WTC11 (cell line): Measurements from ENCODE around the gene MAST4. TPM values are rescaled to one million over a fixed set of nuclear protein-coding genes. Genes with fewer than 3 reads are reported as not detected.

Experiments
- ATAC-seq: fragments of 200-7000 bp; cut with Tn5 transposase; 2 replicates; pipeline ENCODE4 v1.10.0; 2021; ENCODE audit warnings: mild to moderate bottlenecking, moderate library complexity
- CTCF ChIA-PET: fragments of 300-600 bp; sonication (Branson Sonifier 250); formaldehyde crosslinking; loops from one replicate; lab custom pipeline; 2021; ENCODE audit warnings: antibody characterized with exemption; lab: Charles Lee
- POLR2A ChIA-PET: fragments of 350-600 bp; sonication (Branson Sonifier 250); formaldehyde crosslinking; loops from one replicate; lab custom pipeline; 2021; ENCODE audit warnings: antibody characterized with exemption; lab: Charles Lee
- DNase-seq: peaks from one replicate; pipeline ENCODE4 v3.0.0; 2021; ENCODE audit warnings: low spot score
- H3K27ac Mint-ChIP-seq: 2 replicates; pipeline ENCODE4 v1.8.0; 2021; ENCODE audit warnings: mixed read lengths
- H3K27me3 Mint-ChIP-seq: 2 replicates; pipeline ENCODE4 v1.8.0; 2021; ENCODE audit warnings: low read depth, mild to moderate bottlenecking, moderate library complexity, mixed read lengths
- H3K36me3 Mint-ChIP-seq: 2 replicates; pipeline ENCODE4 v1.8.0; 2021; ENCODE audit warnings: mixed read lengths
- H3K4me1 Mint-ChIP-seq: 2 replicates; pipeline ENCODE4 v1.8.0; 2022; ENCODE audit warnings: mixed read lengths
- H3K4me3 Mint-ChIP-seq: 2 replicates; pipeline ENCODE4 v1.8.0; 2021; ENCODE audit warnings: mild to moderate bottlenecking, moderate library complexity, mixed read lengths
- H3K9me3 Mint-ChIP-seq: 2 replicates; pipeline ENCODE4 v1.8.0; 2021; ENCODE audit warnings: mixed read lengths
- ATF1 ChIP-seq: sonication (generic); formaldehyde crosslinking; IDR thresholded peaks from 2 replicates; pipeline ENCODE4 v1.8.1; 2023; ENCODE audit warnings: mild to moderate bottlenecking, moderate library complexity, missing genetic modification reagents
- GABPB1 ChIP-seq: sonication (generic); formaldehyde crosslinking; IDR thresholded peaks from 2 replicates; pipeline ENCODE4 v1.8.1; 2023; ENCODE audit warnings: mild to moderate bottlenecking, missing genetic modification reagents
- GRHL2 ChIP-seq: fragments of 250-450 bp; sonication (Bioruptor Pico); IDR thresholded peaks from 2 replicates; pipeline ENCODE4 v1.8.0; 2022; ENCODE audit warnings: mild to moderate bottlenecking, moderate library complexity; ENCODE audit not compliant: insufficient replicate concordance, severe bottlenecking
- HMGXB4 ChIP-seq: sonication (generic); formaldehyde crosslinking; IDR thresholded peaks from 2 replicates; pipeline ENCODE4 v1.8.1; 2023; ENCODE audit warnings: mild to moderate bottlenecking, moderate library complexity, missing genetic modification reagents
- IRF1 ChIP-seq: sonication (generic); formaldehyde crosslinking; IDR thresholded peaks from 2 replicates; pipeline ENCODE4 v1.8.0; 2023; ENCODE audit warnings: missing genetic modification reagents
- NR3C1 ChIP-seq: sonication (generic); formaldehyde crosslinking; conservative IDR thresholded peaks from 2 replicates; pipeline ENCODE4 v1.8.1; 2023; ENCODE audit warnings: low read depth, mild to moderate bottlenecking, missing genetic modification reagents
- SP1 ChIP-seq: sonication (generic); formaldehyde crosslinking; conservative IDR thresholded peaks from 2 replicates; pipeline ENCODE4 v1.8.1; 2022; ENCODE audit warnings: missing genetic modification reagents
- TEAD1 ChIP-seq: sonication (generic); formaldehyde crosslinking; IDR thresholded peaks from 2 replicates; pipeline ENCODE4 v1.8.0; 2022; ENCODE audit warnings: mild to moderate bottlenecking, missing genetic modification reagents
- USF1 ChIP-seq: sonication (generic); formaldehyde crosslinking; IDR thresholded peaks from 2 replicates; pipeline ENCODE4 v1.8.0; 2022; ENCODE audit warnings: mild to moderate bottlenecking, missing genetic modification reagents
- ZMAT4 ChIP-seq: fragments of 250-450 bp; sonication (Bioruptor Pico); IDR thresholded peaks from 2 replicates; pipeline ENCODE4 v1.9.0; 2021; ENCODE audit warnings: mild to moderate bottlenecking
- ZNF263 ChIP-seq: sonication (generic); formaldehyde crosslinking; IDR thresholded peaks from 2 replicates; pipeline ENCODE4 v1.8.1; 2022; ENCODE audit warnings: low read depth, mild to moderate bottlenecking, moderate library complexity, missing genetic modification reagents
- ZNF317 ChIP-seq: sonication (generic); formaldehyde crosslinking; IDR thresholded peaks from 2 replicates; pipeline ENCODE4 v1.8.1; 2023; ENCODE audit warnings: low read depth, mild to moderate bottlenecking, moderate library complexity, missing genetic modification reagents, borderline replicate concordance
- ZNF425 ChIP-seq: fragments of 250-450 bp; sonication (Bioruptor Pico); conservative IDR thresholded peaks from 2 replicates; pipeline ENCODE4 v1.9.0; 2021; ENCODE audit warnings: mild to moderate bottlenecking
- total RNA-seq: library from RNA; stranded (reverse); gene quantifications from 3 replicates; pipeline ENCODE4 v1.2.3, GENCODE V29; 2021
- TF ChIP-seq, protein P1 (sequence below): fragments of 250-450 bp; sonication (Bioruptor Pico); IDR thresholded peaks from 2 replicates; pipeline ENCODE4 v1.9.0; 2021; ENCODE audit warnings: mild to moderate bottlenecking
- TF ChIP-seq, protein P2 (sequence below): sonication (generic); formaldehyde crosslinking; IDR thresholded peaks from 2 replicates; pipeline ENCODE4 v1.8.0; 2022; ENCODE audit warnings: mild to moderate bottlenecking, missing genetic modification reagents
- TF ChIP-seq, protein P3 (sequence below): fragments of 250-450 bp; sonication (Bioruptor Pico); IDR thresholded peaks from 2 replicates; pipeline ENCODE4 v1.9.0; 2021; ENCODE audit warnings: mild to moderate bottlenecking, borderline replicate concordance

MAST4 gene
- total RNA-seq, 1 experiment from 2014 or later: 8.0 TPM

GRCh38 chr5:66923922-66924321 lies 327.7 kb downstream of the MAST4 start (continued):
- TF ChIP-seq, protein P1, sequence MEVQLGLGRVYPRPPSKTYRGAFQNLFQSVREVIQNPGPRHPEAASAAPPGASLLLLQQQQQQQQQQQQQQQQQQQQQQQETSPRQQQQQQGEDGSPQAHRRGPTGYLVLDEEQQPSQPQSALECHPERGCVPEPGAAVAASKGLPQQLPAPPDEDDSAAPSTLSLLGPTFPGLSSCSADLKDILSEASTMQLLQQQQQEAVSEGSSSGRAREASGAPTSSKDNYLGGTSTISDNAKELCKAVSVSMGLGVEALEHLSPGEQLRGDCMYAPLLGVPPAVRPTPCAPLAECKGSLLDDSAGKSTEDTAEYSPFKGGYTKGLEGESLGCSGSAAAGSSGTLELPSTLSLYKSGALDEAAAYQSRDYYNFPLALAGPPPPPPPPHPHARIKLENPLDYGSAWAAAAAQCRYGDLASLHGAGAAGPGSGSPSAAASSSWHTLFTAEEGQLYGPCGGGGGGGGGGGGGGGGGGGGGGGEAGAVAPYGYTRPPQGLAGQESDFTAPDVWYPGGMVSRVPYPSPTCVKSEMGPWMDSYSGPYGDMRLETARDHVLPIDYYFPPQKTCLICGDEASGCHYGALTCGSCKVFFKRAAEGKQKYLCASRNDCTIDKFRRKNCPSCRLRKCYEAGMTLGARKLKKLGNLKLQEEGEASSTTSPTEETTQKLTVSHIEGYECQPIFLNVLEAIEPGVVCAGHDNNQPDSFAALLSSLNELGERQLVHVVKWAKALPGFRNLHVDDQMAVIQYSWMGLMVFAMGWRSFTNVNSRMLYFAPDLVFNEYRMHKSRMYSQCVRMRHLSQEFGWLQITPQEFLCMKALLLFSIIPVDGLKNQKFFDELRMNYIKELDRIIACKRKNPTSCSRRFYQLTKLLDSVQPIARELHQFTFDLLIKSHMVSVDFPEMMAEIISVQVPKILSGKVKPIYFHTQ (CRISPR knock-in tag): no peak
- TF ChIP-seq NR3C1 (CRISPR knock-in tag): no peak
- no peak for TF ChIP-seq GRHL2
- no peak for TF ChIP-seq GABPB1 (CRISPR knock-in tag)
- no peak for TF ChIP-seq ZMAT4 (CRISPR knock-in tag)
- TF ChIP-seq, protein P2, sequence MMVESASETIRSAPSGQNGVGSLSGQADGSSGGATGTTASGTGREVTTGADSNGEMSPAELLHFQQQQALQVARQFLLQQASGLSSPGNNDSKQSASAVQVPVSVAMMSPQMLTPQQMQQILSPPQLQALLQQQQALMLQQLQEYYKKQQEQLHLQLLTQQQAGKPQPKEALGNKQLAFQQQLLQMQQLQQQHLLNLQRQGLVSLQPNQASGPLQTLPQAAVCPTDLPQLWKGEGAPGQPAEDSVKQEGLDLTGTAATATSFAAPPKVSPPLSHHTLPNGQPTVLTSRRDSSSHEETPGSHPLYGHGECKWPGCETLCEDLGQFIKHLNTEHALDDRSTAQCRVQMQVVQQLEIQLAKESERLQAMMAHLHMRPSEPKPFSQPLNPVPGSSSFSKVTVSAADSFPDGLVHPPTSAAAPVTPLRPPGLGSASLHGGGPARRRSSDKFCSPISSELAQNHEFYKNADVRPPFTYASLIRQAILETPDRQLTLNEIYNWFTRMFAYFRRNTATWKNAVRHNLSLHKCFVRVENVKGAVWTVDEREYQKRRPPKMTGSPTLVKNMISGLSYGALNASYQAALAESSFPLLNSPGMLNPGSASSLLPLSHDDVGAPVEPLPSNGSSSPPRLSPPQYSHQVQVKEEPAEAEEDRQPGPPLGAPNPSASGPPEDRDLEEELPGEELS (CRISPR knock-in tag): no peak
- no peak for TF ChIP-seq USF1 (CRISPR knock-in tag)
- TF ChIP-seq HMGXB4: no peak
- no peak for TF ChIP-seq ZNF425 (CRISPR knock-in tag)
- TF ChIP-seq ZNF317 (CRISPR knock-in tag): no peak

DNA sequence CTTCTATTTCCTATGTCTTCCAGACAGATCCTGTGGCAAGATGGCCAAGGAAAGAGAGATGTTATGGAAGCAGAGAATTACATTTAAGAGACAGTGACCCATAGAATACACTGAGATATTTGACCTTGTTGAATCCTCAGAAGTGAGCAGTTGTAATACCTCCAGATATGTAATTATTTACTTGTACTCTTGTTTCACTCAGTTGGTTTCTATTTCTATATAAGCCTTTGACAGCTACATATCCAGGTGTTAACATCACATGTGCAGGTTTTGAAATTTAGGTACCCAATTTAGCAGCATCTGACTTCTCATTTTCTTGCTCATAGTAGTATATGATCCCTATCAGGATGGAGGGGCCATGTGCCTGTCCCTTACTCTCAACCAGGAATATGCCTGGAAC lies 330.9 kb downstream of the MAST4 start:
- CTCF ChIA-PET: no interaction called here
- TF ChIP-seq TEAD1 (no peak), ZNF263 (CRISPR knock-in tag) (no peak), IRF1 (CRISPR knock-in tag) (no peak), ATF1 (no peak), ZMAT4 (CRISPR knock-in tag) (no peak), SP1 (CRISPR knock-in tag) (no peak)
- TF ChIP-seq, protein P3, sequence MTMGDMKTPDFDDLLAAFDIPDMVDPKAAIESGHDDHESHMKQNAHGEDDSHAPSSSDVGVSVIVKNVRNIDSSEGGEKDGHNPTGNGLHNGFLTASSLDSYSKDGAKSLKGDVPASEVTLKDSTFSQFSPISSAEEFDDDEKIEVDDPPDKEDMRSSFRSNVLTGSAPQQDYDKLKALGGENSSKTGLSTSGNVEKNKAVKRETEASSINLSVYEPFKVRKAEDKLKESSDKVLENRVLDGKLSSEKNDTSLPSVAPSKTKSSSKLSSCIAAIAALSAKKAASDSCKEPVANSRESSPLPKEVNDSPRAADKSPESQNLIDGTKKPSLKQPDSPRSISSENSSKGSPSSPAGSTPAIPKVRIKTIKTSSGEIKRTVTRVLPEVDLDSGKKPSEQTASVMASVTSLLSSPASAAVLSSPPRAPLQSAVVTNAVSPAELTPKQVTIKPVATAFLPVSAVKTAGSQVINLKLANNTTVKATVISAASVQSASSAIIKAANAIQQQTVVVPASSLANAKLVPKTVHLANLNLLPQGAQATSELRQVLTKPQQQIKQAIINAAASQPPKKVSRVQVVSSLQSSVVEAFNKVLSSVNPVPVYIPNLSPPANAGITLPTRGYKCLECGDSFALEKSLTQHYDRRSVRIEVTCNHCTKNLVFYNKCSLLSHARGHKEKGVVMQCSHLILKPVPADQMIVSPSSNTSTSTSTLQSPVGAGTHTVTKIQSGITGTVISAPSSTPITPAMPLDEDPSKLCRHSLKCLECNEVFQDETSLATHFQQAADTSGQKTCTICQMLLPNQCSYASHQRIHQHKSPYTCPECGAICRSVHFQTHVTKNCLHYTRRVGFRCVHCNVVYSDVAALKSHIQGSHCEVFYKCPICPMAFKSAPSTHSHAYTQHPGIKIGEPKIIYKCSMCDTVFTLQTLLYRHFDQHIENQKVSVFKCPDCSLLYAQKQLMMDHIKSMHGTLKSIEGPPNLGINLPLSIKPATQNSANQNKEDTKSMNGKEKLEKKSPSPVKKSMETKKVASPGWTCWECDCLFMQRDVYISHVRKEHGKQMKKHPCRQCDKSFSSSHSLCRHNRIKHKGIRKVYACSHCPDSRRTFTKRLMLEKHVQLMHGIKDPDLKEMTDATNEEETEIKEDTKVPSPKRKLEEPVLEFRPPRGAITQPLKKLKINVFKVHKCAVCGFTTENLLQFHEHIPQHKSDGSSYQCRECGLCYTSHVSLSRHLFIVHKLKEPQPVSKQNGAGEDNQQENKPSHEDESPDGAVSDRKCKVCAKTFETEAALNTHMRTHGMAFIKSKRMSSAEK (CRISPR knock-in tag): no peak
- TF ChIP-seq, protein P2 (CRISPR knock-in tag): no peak

More for the DNA sequence above, 330.9 kb downstream of the MAST4 start:
- POLR2A ChIA-PET: no interaction called here
- ATAC-seq (no peak), DNase-seq (no peak)
- no peaks in the 10 kb centered on the region for H3K9me3 Mint-ChIP-seq
- no peaks in the 10 kb centered on the region for H3K36me3 Mint-ChIP-seq
- H3K4me1 Mint-ChIP-seq: 0 out of 2 replicates have a peak, but pooled peaks cover 3% of the 10 kb centered on the region
- no peaks in the 10 kb centered on the region for H3K27me3 Mint-ChIP-seq
- no peak overlapping the region for H3K27ac Mint-ChIP-seq
- H3K4me3 Mint-ChIP-seq: no peak overlapping the region
